H9 (cell line): ENCODE measurements around the gene GNLY. TPM values are rescaled to one million over a fixed set of nuclear protein-coding genes. Genes with fewer than 3 reads are reported as not detected.

Experiments
- DNase-seq: peaks from one replicate; pipeline ENCODE4 v3.0.0-alpha.2; 2017
- H2AFZ ChIP-seq: one replicate; pipeline ENCODE4 v1.6.1; 2013; ENCODE audit warnings: mild to moderate bottlenecking, low read length, control low read depth, moderate library complexity
- H2AK5ac ChIP-seq: 2 replicates; pipeline ENCODE4 v1.6.1; 2013; ENCODE audit warnings: low read length, control low read depth, mixed read lengths; ENCODE audit not compliant: insufficient read length
- H2BK120ac ChIP-seq: one replicate; pipeline ENCODE4 v1.6.1; 2013; ENCODE audit warnings: low read depth, mild to moderate bottlenecking, low read length, control low read depth, inconsistent platforms; ENCODE audit not compliant: poor library complexity, severe bottlenecking
- H2BK12ac ChIP-seq: 2 replicates; pipeline ENCODE4 v1.6.1; 2013; ENCODE audit warnings: low read length, control low read depth, mixed read lengths, low read depth; ENCODE audit not compliant: insufficient read length
- H2BK15ac ChIP-seq: 2 replicates; pipeline ENCODE4 v1.6.1; 2013; ENCODE audit warnings: low read depth, low read length, control low read depth
- H2BK20ac ChIP-seq: one replicate; pipeline ENCODE4 v1.6.1; 2013; ENCODE audit warnings: low read depth, mild to moderate bottlenecking, low read length, control low read depth, inconsistent platforms; ENCODE audit not compliant: poor library complexity, severe bottlenecking
- H2BK5ac ChIP-seq: 2 replicates; pipeline ENCODE4 v1.6.1; 2013; ENCODE audit warnings: low read length, control low read depth, mixed read lengths; ENCODE audit not compliant: insufficient read length
- H3K14ac ChIP-seq: 2 replicates; pipeline ENCODE4 v1.6.1; 2013; ENCODE audit warnings: low read length, control low read depth; ENCODE audit not compliant: insufficient read depth
- H3K18ac ChIP-seq: 2 replicates; pipeline ENCODE4 v1.6.1; 2013; ENCODE audit warnings: low read depth, mild to moderate bottlenecking, mixed read lengths, low read length, control low read depth; ENCODE audit not compliant: insufficient read length
- H3K23ac ChIP-seq: 2 replicates; pipeline ENCODE4 v1.6.1; 2013; ENCODE audit warnings: low read length, control low read depth, mixed read lengths, low read depth; ENCODE audit not compliant: insufficient read length
- H3K23me2 ChIP-seq: 2 replicates; pipeline ENCODE4 v1.6.1; 2013; ENCODE audit warnings: low read depth, mild to moderate bottlenecking, mixed read lengths, low read length, control low read depth; ENCODE audit not compliant: insufficient read length, poor library complexity, severe bottlenecking
- H3K27ac ChIP-seq: 2 replicates; pipeline ENCODE4 v1.5.1; 2013; ENCODE audit warnings: low read length, control low read depth, mixed read lengths, low read depth; ENCODE audit not compliant: insufficient read length
- H3K27me3 ChIP-seq: 2 replicates; pipeline ENCODE4 v1.6.1; 2013; ENCODE audit warnings: low read length, control low read depth, inconsistent platforms; ENCODE audit not compliant: insufficient read depth
- H3K4ac ChIP-seq: 2 replicates; pipeline ENCODE4 v1.6.1; 2013; ENCODE audit warnings: low read depth, mild to moderate bottlenecking, control low read depth, inconsistent platforms, low read length, moderate library complexity
- H3K4me1 ChIP-seq: 2 replicates; pipeline ENCODE4 v1.6.1; 2013; ENCODE audit warnings: low read length, control low read depth, inconsistent platforms; ENCODE audit not compliant: insufficient read depth
- H3K4me2 ChIP-seq: 2 replicates; pipeline ENCODE4 v1.6.1; 2013; ENCODE audit warnings: low read length, control low read depth, mixed read lengths; ENCODE audit not compliant: insufficient read length, insufficient read depth
- H3K56ac ChIP-seq: 2 replicates; pipeline ENCODE4 v1.6.1; 2013; ENCODE audit warnings: low read depth, mild to moderate bottlenecking, mixed read lengths, low read length, control low read depth; ENCODE audit not compliant: insufficient read length
- H3K79me1 ChIP-seq: 2 replicates; pipeline ENCODE4 v1.6.1; 2013; ENCODE audit warnings: low read depth, mild to moderate bottlenecking, moderate library complexity, low read length, control low read depth, inconsistent platforms; ENCODE audit not compliant: insufficient read depth, poor library complexity, severe bottlenecking
- H3K79me2 ChIP-seq: 2 replicates; pipeline ENCODE4 v1.6.1; 2013; ENCODE audit warnings: low read length, control low read depth, inconsistent platforms; ENCODE audit not compliant: insufficient read depth
- H3K9ac ChIP-seq: 2 replicates; pipeline ENCODE4 v1.6.1; 2013; ENCODE audit warnings: low read length, control low read depth, mixed read lengths; ENCODE audit not compliant: insufficient read length; ENCODE audit errors: extremely low read depth
- H3K9me3 ChIP-seq: one replicate; pipeline ENCODE4 v1.6.1; 2013; ENCODE audit warnings: low read depth, low read length, inconsistent platforms; ENCODE audit not compliant: control insufficient read depth
- H3T11ph ChIP-seq: one replicate; pipeline ENCODE4 v1.6.1; 2013; ENCODE audit warnings: mild to moderate bottlenecking, low read length, control low read depth, inconsistent platforms
- H4K20me1 ChIP-seq: one replicate; pipeline ENCODE4 v1.6.1; 2013; ENCODE audit not compliant: control insufficient read depth, insufficient read length, insufficient read depth
- H4K5ac ChIP-seq: 2 replicates; pipeline ENCODE4 v1.6.1; 2013; ENCODE audit warnings: low read depth, mild to moderate bottlenecking, mixed read lengths, low read length, control low read depth; ENCODE audit not compliant: insufficient read length
- H4K8ac ChIP-seq: replicated peaks from 2 replicates; pipeline ENCODE4 v1.6.1; 2013; ENCODE audit warnings: low read length, control low read depth, mixed read lengths, low read depth; ENCODE audit not compliant: insufficient read length
- H4K91ac ChIP-seq: 2 replicates; pipeline ENCODE4 v1.6.1; 2013; ENCODE audit warnings: low read depth, mild to moderate bottlenecking, moderate library complexity, mixed read lengths, low read length, control low read depth; ENCODE audit not compliant: insufficient read length
- H3K27ac Mint-ChIP-seq, 3 experiments: 2 replicates in 2 of 3; 3 replicates in 1 of 3; pipeline ENCODE4 v1.8.0; 2020 to 2021; ENCODE audit warnings: mixed read lengths in 3 of 3, mild to moderate bottlenecking in 1 of 3, moderate library complexity in 1 of 3
- H3K27me3 Mint-ChIP-seq: 2 replicates; pipeline ENCODE4 v1.8.0; 2021; ENCODE audit warnings: low read depth, mild to moderate bottlenecking, moderate library complexity, mixed read lengths
- H3K36me3 Mint-ChIP-seq, 3 experiments: 2 replicates in 2 of 3; 3 replicates in 1 of 3; pipeline ENCODE4 v1.8.0; 2020 to 2021; ENCODE audit warnings: low read depth in 3 of 3, mixed read lengths in 3 of 3; ENCODE audit not compliant: insufficient read depth in 1 of 3
- H3K4me1 Mint-ChIP-seq, 2 experiments: 2 replicates each; pipeline ENCODE4 v1.8.0; 2020; ENCODE audit warnings: mixed read lengths in 2 of 2
- H3K4me3 Mint-ChIP-seq, 2 experiments: 2 replicates in 1 of 2; 3 replicates in 1 of 2; pipeline ENCODE4 v1.8.0; 2020 to 2021; ENCODE audit warnings: mild to moderate bottlenecking in 2 of 2, mixed read lengths in 2 of 2, moderate library complexity in 1 of 2
- H3K9me3 Mint-ChIP-seq, 2 experiments: 2 replicates in 1 of 2; 3 replicates in 1 of 2; pipeline ENCODE4 v1.8.0; 2020; ENCODE audit warnings: mild to moderate bottlenecking in 2 of 2, mixed read lengths in 2 of 2, moderate library complexity in 1 of 2
- WGBS: extraction: QIAGEN DNeasy Blood & Tissue Kit; methylation state at CpG from one replicate; pipeline ENCODE4 v1.1.7; 2013; ENCODE audit warnings: missing lambda C conversion rate, low lambda C conversion rate, mixed read lengths; ENCODE audit not compliant: insufficient read length; ENCODE audit errors: extremely low coverage; 5-methylcytosine and 5-hydroxymethylcytosine counted together
- total RNA-seq: library from RNA; stranded (reverse); gene quantifications from 2 replicates; pipeline ENCODE4 v1.2.1, GENCODE V29; 2021
- TF ChIP-seq, protein P1 (sequence below): fragments of 200-600 bp; sonication (generic); conservative IDR thresholded peaks from 3 replicates; pipeline ENCODE4 v1.8.0; 2021; ENCODE audit warnings: antibody characterized with exemption, mild to moderate bottlenecking

GNLY gene
- total RNA-seq, 1 experiment from 2014 or later, result not detected

DNA sequence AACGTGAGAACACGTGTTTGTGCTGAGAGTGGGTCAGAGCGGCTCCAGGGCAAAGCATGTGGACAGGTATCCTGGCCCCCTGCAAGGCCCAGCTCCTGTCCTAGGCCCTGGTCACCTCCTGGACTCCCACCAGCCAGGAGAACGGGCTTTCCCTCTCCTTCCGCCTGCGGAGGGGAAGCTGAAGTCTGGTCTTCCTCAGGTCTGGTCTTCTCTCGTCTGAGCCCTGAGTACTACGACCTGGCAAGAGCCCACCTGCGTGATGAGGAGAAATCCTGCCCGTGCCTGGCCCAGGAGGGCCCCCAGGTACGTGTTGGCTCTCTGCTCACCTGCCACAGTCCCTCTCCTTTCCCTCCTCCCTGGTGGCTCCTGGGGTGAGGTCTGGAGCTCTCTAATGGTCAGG is 963 bp downstream of the GNLY start:
- no peak overlapping the region for H2AFZ ChIP-seq
- H3K23ac ChIP-seq, result no peak overlapping the region
- Mint-ChIP-seq H3K9me3 (no peaks in the 10 kb centered on the region), H3K27me3 (peaks cover 7% of the 10 kb centered on the region), H3K4me1 (peaks cover 3 to 11% of the 10 kb centered on the region in 2 experiments; a peak in 2 of 4 replicates), H3K4me3 (no peak overlapping the region), H3K27ac (0 out of 7 replicates have a peak overlapping the region, but pooled peaks of 1 of the 3 experiments have one; percentile 23), H3K36me3 (no peaks in the 10 kb centered on the region)
- no peak overlapping the region for H2BK120ac ChIP-seq
- DNase-seq, result no peak
- H3K4me1 ChIP-seq, result no peaks in the 10 kb centered on the region
- no peak overlapping the region for H3K4me2 ChIP-seq
- no peak overlapping the region for H4K5ac ChIP-seq
- H3K56ac ChIP-seq, result no peak overlapping the region
- H3K79me2 ChIP-seq, result no peaks in the 10 kb centered on the region
- no peak overlapping the region for H4K8ac ChIP-seq
- TF ChIP-seq, protein P1, sequence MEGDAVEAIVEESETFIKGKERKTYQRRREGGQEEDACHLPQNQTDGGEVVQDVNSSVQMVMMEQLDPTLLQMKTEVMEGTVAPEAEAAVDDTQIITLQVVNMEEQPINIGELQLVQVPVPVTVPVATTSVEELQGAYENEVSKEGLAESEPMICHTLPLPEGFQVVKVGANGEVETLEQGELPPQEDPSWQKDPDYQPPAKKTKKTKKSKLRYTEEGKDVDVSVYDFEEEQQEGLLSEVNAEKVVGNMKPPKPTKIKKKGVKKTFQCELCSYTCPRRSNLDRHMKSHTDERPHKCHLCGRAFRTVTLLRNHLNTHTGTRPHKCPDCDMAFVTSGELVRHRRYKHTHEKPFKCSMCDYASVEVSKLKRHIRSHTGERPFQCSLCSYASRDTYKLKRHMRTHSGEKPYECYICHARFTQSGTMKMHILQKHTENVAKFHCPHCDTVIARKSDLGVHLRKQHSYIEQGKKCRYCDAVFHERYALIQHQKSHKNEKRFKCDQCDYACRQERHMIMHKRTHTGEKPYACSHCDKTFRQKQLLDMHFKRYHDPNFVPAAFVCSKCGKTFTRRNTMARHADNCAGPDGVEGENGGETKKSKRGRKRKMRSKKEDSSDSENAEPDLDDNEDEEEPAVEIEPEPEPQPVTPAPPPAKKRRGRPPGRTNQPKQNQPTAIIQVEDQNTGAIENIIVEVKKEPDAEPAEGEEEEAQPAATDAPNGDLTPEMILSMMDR, result no peak
- H4K20me1 ChIP-seq, result no peaks in the 10 kb centered on the region
- H3K4ac ChIP-seq, result no peak overlapping the region
- H2BK20ac ChIP-seq, result no peak overlapping the region
- H2BK5ac ChIP-seq, result no peak overlapping the region
- H3K23me2 ChIP-seq, result no peaks in the 10 kb centered on the region
- H3K14ac ChIP-seq, result no peak overlapping the region
- H2AK5ac ChIP-seq, result no peak overlapping the region
- H3K9me3 ChIP-seq, result no peaks in the 10 kb centered on the region
- WGBS, result no CpG with 5 or more reads among the region's 11 CpGs
- no peak overlapping the region for H2BK12ac ChIP-seq
- H3K27me3 ChIP-seq, result no peaks in the 10 kb centered on the region
- no peak overlapping the region for H3K18ac ChIP-seq
- no peaks in the 10 kb centered on the region for H3K79me1 ChIP-seq
- H2BK15ac ChIP-seq, result no peak overlapping the region
- no peak overlapping the region for H3T11ph ChIP-seq
- no peak overlapping the region for H3K9ac ChIP-seq
- no peak overlapping the region for H3K27ac ChIP-seq
- H4K91ac ChIP-seq, result no peak overlapping the region
